HG02610 (cell line): Measurements from ENCODE around the gene MED8.

Source experiments
- ATAC-seq: cut with Tn5 transposase; IDR thresholded peaks from one replicate; pipeline ENCODE4 v1.9.1; 2021; ENCODE audit warnings: mild to moderate bottlenecking, moderate library complexity; ENCODE audit not compliant: unreplicated experiment

Gene MED8, protein sequence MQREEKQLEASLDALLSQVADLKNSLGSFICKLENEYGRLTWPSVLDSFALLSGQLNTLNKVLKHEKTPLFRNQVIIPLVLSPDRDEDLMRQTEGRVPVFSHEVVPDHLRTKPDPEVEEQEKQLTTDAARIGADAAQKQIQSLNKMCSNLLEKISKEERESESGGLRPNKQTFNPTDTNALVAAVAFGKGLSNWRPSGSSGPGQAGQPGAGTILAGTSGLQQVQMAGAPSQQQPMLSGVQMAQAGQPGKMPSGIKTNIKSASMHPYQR

DNA sequence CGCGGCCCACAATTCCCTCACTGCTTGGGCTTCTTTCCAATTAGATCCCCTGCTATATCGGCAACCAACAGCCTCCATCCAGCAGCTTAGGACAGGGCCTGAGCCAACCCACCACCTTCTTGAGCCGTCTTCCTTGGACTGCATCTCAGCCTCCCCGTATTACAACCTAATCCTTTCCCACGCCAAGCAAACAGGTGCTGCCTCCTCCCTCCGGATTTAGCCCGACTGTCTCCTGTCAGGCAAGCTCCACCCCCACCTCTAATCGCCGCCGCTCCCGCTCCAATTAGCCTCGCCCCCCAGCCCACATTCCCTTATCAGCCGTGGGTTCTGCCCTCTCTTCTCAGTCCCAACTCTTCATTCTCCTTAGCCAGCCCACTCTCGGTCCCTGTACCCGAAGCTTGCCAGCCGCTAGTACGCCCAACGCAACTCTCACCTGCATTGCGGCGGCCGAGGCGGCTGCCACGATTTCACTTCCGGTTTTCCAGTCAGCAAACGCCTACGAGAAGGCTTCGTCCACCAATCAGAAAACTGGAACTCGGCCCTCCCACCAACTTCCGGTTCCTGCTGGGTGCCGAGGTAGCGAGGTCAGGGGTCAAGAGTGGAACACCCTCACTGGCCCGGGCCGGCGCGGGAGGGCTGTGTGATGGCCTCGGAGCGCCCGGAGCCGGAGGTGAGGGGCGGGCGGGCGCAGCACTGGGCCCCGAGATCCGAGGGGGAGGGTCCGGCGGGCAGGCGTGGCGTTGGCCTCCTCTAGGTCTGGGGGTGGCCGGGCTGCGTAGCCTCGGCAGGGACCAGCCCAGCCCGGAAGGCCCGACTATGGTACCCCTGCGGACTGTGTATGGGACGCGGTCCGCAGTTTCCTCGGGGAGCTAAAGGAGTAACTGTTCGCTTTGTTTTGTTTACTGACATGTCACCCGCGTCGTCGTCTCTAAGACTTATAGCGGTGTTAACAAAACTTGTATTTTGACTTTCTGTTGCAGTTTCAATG, at the start of gene MED8, which contains the start of gene SZT2:
Gene MED8 (minus strand): TSS at position 475 of the 988 bp plus-strand sequence. CDS start 36 bp downstream, at position 439.
Gene SZT2 (plus strand): TSS at position 574 of the 988 bp plus-strand sequence. CDS start 70 bp downstream, at position 644.
- peak; percentile 90 for ATAC-seq

DNA sequence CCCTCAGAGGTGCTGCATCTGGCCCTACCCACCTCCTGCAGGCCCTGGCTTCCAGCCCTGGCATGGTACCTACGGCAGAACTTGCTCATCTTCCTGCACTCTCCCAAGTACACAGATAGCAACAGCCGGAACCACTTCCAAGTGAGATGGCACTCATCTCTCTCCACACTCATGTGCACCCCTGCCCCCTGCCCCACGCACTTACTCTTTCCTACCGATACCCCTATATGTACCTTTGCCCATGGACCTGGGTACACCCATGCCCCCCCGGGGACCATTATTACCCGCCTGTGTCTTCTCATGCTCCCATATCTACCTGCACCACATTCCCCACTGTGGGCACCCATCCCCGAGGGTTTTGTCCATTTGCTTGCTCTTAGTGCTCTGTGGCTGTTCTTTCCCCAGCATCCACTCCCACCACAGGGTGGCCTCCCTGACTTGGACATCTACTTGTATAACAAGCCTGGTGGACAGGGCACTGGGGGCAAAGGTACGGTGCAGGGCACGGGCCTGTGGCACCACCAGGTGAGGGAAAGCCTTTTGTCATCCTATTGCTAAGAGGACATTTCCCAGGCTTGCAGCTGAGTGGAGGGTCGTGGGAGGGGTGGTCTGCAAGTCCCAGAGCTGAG, 49.5 kb upstream of the MED8 start:
- no peak for ATAC-seq

DNA sequence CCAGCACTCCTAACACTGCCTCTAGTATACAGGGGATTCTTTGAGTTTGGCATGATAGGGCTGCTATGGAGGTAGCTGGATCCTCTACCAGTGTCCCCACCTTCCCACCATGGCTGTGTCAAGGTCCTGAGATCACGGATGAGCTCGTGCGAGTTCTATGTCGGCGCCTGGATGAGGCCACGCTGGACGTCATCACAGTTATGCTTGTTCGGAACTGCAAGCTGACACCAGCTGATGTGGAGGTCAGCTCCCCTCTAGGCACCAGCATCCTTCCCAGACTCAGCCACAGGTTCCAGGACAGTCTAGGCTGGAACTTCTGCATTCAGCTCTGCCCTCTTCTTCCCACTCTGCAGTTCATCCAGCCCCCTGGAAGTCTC, 49.0 kb upstream of the MED8 start:
- ATAC-seq, result no peak

DNA sequence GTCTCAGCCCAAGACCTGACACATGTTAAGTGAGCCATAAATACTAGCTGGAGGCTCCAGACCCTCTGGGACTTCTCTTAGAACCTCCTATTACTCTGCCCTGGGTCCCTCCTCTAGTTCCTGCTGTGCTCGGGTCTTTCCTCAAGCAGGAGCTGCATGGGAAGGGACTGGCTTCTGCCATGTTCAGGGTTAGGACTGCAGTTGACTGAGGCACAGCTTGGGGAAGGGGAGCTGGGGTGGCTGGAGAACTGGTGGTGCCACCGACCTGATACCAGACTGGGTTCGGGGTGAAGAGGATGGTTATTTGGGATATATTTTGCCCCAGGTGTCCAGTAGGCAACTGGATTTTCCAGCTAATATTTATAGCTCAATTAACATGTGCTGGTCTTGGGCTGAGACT, 48.4 kb upstream of the MED8 start:
- ATAC-seq, result no peak

DNA sequence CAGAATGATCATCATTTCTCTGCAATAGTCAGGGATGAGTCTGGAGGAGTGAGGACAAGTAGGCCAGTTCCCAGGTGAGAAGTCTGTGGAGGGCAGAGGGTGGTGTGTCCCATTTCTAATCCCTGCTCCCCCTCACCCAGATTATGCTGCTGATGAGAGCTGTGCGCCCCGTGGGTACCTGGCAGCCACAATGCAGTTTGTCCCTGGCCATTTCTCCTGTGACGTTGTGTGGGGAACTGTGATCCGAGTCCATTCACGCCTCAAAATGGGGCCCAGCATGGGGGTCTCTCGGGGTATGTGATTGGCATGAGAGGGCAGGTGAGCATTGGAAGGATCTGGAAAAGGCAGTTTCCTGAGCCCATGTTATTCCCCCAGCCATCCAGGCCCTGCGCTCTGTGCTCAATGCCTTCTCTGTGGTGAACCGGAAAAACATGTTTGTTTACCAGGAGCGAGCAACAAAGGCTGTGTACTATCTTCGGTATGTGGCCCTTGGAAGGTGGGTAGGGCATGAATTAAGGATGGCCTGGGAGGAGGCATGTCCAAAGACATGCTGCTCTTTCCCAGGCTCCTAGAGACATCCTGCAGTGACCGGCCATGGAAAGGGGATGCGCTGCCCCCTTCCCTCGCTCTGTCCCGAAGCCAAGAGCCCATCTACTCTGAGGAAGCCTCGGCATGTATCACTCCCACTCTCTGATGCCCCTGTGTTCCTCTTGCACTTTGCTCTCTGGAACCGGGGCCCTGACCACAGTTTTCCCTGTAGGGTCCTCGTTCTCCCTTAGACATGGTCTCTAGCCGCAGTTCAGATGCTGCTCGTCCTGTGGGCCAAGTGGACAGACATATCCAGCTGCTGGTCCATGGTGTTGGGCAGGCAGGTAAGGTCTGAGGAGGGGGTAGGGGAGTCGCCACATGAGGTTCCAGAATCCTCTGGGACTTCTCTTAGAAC, 47.7 kb upstream of the MED8 start:
- ATAC-seq, result no peak

DNA sequence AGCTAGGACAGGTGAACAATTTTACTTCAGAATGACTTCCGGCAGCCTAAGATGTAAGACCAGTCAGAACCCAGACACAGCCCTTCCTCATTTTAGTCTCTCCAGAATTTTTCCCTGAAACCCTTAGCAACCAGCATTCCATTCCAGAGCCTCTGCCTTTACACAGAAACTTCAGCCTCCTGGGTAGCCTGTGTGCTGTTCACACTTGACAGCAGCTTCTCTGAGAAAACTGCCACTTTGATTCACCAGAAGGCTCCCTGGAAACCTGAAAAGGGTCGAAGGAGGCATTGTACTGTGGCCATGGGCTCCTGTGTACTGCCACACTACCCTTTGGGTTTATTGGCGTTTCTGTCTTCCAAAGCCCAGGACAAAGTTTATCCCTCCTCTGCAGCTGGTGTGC, 46.8 kb upstream of the MED8 start:
- ATAC-seq, result no peak

DNA sequence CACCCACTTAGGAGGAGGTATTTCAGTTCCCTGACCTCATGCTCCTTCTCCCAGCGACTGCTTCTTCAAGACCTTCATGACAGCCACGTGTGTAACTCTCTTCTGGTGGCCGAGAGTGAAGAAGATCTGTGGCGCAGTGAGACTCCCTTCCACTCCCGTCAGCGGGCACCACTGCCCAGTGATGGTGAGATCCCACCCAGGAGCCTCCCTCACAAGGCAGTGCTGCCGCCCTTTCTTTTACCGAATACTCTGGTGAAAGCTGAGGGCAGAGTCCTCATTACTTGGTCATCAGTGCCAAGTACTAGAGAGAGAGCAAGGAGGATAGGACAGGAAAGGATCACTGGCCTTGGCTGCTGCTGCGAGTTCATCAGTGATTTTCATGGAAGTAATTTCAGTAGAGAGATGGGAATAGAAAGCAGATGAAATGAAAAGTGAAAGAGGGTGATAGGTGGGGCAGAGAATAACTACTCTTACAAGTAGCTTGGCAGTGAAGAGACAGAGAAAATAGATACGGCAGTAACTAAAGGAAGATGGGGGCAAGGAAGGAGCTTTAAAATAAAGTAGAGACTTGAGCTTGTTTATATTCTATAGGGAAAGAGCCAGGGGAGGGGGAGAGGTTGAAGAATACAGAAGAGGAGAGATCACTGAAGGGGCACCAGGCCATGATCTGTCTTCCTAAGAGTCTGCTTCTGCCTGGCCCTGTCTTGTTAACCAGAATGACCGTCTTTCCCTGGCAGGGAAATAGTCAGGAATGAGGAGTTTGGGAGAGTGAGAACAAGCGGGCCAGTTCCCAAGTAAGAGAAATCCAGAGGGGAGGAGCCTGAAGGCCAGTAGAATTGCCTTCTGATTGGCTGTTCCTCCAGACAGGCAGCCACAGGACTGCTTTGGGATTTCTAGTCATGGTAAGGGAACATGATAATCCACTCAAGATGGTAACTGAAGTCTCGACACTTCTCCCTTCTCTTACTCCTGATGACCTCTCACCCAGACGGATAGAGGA, 45.8 kb upstream of the MED8 start:
- no peak for ATAC-seq

DNA sequence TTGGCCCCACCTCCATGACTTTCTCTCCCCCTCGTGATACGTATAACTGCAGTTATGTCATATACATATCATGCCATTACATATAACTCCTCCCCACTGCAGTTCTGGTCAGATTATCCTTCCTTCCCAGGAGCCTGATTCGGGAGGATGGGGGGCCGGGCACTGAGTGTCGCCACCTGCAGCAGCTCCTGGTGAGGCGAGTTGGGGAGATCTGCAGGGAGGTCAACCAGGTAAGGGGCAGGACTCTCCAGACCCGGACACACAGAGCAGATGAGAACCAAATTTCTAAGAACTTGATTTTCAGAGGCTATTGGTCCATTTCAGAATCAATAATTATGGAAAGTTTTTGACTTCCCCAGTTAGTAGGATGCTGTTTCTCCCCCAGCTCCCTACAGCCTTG, 44.7 kb upstream of the MED8 start:
- no peak for ATAC-seq

DNA sequence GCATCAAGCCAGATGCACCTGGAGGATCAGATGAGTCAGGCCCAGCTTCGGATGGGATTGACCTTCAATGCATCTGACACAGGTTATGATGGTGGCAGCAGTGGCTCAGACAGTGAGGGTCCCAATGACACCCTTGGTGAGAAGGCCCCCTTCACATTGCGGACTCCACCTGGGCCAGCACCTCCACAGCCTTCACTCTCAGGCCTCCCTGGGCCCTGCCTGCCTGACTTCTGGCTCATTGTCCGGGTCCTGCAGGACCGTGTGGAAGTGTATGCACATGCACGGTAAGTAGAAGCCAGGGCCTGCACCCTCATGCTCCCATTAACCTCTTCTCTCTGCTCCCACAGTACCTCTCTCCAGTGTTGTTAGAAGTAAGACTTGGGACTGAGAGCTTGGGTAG, 43.3 kb upstream of the MED8 start:
- no peak for ATAC-seq

DNA sequence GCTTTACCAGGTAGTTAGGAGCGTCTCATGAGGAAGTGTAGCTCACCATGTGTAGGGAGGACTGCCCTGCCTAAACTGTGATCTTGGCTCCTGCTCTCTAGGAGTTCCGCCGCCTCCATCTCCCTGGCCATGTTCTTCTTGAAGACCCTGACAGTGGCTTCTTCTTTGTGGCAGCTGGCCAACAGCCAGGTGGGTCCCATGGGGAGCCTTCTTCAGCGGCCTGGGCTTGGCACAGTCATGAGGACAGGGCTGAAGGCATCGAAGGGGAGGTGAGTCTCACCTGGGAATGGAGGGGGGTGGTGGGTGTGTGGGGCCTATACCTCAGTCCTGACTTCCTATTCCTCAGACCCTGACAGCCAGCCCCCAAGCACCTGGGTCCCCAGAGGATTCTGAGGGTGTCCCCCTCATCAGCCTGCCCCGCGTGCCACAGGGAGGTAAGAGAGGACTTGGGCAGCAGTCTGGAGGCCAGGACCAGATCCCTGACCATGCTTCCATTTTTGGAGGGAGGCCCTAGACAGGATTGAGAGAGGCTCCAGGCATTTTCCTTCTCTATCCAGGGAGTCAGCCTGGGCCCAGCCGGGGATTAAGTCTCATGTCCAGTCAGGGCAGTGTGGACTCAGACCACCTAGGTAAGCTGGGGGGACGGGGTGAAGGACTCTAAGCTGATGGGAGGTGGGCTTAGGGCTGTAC, 42.7 kb upstream of the MED8 start:
- ATAC-seq, result no peak

DNA sequence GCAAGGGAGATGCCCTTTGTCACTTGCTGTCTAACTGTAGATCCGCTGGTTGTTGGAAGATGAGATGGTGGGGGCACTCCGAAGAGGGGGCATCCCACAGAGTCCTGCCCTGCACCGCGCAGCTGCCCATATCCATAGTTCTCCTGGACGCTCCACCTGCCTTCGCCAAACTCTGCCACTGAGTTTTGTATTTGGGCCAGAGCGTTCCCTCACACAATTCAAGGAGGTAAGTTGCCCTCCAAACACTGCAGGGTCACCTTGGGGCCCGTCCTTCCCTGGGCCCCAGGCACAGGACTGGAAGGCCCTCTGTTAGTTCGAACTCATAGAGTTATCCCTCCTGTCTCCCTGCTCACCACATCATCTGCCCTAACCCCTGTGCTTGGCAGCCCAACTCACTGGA, 42.1 kb upstream of the MED8 start:
- no peak for ATAC-seq

DNA sequence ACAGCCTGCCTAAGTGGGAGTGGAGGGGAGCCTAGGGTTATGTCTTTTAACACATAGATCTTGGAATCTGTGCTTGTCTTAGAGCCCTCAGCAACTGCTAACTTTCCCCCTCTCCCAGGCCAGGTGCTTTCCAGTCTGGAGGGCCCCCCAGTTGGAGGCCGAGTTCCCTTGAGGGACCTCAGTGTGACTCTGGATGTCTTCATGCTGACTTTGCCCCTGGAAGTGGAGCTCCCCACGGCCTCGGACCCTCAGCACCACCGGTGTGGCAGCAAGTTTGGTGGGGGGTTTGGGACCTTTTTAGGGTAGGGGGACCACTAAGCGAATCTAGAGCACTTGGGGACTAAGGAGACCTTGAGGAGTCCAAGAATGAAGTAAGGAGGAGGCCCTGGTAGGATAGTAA, 41.2 kb upstream of the MED8 start:
- ATAC-seq, result no peak

DNA sequence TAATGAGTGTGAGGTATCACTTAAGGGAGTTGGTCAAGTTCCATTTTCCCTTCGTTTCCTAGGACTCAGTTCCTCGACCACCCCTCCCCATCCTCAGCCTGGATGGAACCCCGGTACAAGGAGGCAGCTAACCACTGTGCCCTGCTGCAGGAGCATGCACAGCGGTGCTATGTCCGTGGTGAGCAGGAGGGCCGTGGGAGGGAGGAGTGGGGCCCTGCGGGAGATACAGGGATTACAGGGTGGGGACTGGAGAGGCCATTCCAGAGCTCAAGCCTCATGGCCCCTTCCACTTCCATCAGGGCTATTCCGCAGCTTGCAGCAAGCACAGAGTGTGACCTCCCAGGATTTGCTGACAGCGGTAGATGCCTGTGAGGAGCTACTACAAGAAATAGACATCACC, 38.3 kb upstream of the MED8 start:
- no peak for ATAC-seq

DNA sequence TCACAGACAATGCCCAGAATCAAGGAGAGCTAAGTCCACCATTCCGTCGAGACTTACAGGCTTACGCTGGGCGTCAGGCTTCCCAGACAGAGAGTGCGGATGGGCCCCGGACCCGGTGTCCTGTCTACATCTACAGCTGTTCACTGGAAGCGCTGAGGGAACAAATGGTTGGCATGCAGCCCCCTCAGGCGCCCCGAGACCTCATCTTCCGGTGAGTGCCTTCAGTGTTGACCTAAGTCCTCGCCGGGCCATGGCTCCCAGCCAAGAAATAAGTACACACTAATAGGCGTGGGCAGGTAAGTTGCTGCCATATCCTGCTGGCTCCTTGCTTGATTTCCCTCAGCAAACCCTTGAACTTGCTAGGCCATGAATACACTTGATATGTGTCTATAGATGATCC, 37.9 kb upstream of the MED8 start:
- no peak for ATAC-seq

DNA sequence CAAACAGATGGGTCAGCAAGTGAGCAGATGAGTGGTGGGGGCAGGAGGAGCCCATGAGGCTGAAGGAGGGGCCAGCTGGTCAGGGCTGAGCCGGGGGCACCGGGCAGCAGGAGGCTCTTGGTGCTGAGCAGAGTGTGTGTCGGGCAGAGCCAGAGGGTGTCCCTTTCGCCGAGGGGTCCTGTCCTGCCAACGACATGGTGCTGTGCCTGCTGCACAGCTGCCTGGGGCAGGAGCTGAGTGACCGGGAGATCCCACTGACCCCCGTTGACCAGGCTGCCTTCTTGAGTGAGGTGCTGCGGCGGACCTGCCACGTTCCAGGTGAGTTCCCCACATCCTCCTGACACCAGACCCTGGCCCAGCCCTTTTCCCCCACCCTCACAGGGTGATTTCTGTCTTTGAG, 36.6 kb upstream of the MED8 start:
- ATAC-seq, result no peak

DNA sequence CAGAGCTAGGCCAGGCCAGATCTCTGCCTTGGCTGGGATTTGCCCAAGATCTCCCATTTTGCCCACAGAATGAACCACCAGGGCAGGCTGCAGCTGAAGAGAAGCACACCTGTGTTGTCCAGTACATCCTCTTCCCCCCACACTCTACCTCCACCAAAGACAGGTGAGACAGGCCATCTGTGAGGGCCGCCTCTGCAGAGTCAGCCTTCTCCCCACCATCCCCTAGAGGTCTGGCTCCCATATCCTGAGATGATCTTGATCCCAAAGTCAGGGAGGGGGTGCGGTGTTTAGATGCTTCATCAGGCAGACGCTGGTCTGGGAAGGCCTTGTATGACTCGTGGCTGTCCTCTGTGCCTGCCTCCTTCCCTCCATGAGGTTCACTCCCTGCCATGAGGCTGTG, 35.4 kb upstream of the MED8 start:
- no peak for ATAC-seq

DNA sequence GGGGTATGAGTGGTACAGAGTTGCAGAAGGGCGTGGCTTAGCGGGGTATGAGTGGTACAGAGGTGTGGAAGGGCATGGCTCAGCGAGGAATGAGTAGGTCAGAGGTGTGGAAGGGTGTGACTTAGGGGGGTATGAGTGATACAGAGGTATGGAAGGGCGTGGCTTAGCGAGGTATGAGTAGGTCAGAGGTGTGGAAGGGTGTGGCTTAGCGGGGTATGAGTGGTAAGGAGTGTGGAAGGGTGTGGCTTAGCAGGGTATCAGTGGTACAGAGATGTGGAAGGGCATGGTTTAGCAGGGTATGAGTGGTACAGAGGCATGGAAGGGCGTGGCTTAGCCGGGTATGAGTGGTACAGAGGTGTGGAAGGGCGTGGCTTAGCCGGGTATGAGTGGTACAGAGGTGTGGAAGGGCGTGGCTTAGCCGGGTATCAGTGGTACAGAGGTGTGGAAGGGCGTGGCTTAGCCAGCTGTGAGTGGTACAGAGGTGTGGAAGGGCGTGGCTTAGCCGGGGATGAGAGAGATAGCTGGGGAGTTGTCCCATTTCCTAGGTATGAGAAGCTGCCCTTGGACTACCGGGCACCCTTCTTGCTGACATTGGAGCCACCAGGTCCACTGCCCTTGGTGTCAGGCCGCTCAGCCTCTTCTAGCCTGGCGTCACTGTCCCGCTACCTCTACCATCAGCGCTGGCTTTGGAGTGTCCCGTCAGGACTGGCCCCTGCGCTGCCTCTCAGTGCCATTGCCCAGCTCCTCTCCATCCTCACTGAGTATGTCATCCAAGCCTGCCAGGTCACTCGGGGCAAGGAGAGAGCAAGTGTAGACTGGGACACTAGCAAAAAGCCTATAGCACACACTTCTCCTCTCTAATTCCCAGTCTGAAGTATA, 34.3 kb upstream of the MED8 start:
- no peak for ATAC-seq
